Stimulated activated CD8-positive, alpha-beta memory T cell treated with anti-CD3 and anti-CD28 coated beads, Interleukin-4, amount 100 ng/mL, for 24 hours (primary cell): ENCODE data around the gene TAF1B.
A peak's percentile ranks its signal among the peaks of the same experiment; 100 is the strongest.
"Not testable (repeated sequence)": the region's sequence is repeated elsewhere in the genome, so short reads cannot be mapped to it uniquely, and the experiment has no call there.

Source experiments
- DNase-seq: peaks from one replicate; pipeline ENCODE4 v3.0.0-alpha.2; 2020; ENCODE audit warnings: low read depth

The TAF1B gene

GRCh38 chr2:9884436-9884835 lies 41.2 kb downstream of the TAF1B start:
- DNase-seq = no peak

- no peak for DNase-seq
Observed at GRCh38 chr2:9885036-9885684, 41.9 kb downstream of the TAF1B start.

DNA sequence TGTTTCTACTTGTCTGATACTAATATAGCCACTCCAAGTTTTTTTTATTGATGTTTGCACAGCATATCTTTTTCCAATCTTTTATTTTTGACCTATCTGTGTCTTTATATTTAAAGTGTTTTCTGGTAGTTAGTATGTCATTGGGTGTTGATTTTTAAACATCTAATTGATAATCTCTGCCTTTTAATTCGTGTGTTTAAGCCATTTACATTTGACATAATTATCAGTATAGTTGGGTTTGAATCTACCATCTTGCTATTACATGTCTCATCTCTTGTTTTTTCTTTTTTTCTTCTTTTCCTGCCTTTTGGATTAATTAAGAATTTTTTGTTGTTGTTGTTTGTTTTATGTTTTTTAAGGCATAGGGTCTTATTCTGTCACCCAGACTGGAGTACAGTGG lies 44.2 kb downstream of the TAF1B start:
- DNase-seq = no peak

GRCh38 chr2:9889812-9890261 lies 46.6 kb downstream of the TAF1B start:
- no peak for DNase-seq

GRCh38 chr2:9892236-9892635 lies 49.0 kb downstream of the TAF1B start:
- DNase-seq = no peak

- DNase-seq = no peak
Observed at GRCh38 chr2:9895669-9896590, 52.7 kb downstream of the TAF1B start.

GRCh38 chr2:9897331-9897737 lies 54.1 kb downstream of the TAF1B start:
- DNase-seq = peak; percentile 39

DNA sequence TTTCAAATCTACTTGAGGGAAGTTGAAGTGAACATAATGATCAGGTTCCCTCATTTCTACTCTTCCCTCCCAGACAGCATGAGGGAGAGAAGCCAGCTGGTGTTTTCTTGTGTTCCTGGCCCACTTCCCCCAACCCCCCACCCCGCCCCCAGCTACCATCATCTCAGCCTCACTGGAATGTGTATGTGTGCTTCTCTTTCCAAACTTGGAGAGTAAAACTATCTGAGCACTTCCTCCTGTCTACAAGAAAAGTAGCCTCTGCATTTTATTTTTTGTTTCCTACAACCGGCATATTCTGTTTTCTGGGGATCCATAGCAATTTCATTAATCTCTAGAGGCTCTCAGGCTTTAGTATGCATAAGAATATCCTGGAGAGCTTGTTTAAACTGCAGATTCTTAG lies 54.6 kb downstream of the TAF1B start:
- DNase-seq = no peak

DNA sequence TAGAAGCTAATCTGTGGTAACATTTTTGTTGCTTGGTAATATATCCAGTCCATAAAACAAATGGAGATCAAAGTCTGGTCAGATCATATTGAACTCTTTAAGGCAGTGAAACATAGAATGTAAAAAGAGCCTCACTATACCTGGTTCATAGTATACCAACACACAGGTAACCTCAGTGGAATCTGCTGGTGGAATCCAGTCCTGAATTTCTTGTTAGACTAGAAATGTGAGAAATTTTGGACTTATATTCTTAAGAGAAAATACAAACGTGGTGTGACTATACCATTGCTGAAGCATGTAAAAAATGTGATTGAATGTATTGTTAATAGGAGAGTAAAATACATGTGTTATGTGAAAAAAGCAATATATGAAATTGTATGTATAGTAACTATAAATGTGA lies 62.1 kb downstream of the TAF1B start:
- DNase-seq = no peak

GRCh38 chr2:9907402-9907801 lies 64.1 kb downstream of the TAF1B start:
- DNase-seq = no peak

DNA sequence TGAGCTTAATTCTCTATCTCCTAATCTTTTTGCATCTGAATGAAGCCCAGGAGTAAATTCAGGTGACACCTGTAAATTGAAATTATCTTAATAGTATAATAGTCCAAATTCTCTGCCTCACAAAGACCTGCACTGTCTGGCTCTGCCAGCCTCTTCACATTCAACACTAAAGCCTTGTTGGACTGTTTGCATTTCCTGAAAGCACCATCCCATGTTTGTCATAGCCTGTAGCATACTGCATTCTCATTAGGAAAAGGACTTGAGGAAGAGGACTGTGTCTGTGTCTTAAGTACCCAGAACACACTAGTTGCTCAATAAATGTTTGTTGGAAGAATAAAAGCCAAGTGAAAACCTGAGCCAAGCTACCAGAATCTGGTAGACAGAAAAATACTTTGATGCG lies 65.4 kb downstream of the TAF1B start:
- DNase-seq = no peak

DNA sequence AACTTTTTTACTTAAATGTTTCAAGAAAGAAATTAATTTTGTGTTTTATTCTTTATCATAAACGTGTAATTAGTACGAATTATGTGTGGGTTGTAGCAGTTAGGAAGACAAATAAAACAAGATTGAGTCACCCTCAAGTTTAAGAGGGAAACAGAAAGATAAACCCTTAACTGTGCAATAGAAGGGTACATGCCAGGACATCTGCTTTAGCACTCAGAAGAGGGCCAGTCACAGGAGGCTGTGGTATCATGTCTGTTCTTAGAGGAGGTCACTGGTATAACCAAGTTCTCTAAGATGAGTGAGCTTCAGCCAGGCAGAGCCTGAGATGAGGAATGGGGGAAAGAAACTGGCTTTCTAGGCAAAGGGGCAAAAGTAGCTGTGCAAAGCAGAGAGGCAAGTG lies 65.8 kb downstream of the TAF1B start:
- no peak for DNase-seq

DNA sequence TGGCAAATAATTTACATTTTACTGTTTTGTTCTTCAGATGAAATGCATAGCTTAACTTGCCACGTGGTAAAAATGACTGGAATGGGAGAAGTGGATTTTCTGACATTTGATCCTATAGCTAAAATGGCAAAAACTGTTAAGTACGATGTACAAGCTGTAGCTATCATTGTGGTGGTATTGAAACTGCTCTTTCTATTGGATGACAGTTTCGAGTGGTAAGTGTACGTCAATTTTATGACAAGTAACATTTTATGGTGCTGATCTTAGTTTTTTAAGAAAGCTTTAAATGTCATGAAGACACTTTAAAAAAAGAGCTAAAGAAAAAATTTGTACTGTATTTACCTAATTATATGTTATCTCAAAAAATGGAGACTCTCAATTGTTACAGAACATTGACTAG lies 67.4 kb downstream of the TAF1B start:
- no peak for DNase-seq

DNA sequence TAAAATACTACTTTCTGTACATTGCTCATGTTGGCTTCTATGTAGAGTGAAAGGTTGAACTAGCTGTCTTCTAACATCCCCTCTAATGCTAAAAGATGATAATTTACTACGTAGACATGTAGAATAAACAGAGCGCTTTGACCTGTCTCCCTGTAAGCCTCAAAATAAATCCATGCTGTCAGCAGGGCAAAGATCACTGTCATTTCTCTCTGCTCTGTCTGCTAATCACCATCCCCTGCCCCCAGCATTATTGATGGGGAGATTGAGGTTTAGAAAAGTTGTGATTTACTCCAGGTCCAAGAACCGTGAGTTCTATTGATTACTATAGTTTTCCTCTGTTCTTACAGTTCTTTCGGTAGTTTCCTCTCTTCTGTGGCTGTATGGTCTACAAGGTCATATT lies 69.2 kb downstream of the TAF1B start:
- DNase-seq = no peak

DNA sequence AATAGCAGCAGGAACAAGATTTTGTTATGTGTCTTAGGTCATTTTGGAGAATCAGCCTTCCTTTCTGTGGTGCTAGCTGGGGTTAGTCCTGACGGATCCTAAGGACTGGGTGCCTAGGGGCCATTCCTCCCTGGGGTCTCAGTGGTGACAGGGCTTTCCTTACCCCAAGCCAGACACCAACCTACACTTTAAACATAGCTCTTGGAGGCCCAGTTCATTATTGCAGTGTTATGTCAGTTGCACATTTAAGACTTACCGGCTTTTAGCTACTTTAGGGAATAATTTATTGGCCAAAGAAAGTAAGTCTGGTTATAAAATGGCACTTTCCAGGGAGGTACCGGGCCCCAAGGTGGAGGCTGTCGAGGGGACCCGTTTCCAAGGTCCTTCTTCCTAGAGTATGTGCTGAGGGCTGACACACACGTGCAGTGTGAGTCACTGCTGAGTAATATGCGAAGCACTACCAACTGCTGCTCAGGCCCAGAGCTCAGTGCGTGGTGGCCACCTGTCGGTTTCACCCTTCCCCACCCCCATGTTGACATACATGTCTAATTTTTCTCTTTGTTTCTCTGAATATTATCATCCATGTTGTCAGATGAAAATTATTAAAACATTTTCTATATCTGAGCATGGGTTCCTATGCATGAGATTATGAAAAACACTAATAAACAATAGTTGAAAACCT lies 71.3 kb downstream of the TAF1B start:
- DNase-seq = peak; percentile 28

- DNase-seq = no peak
Observed at GRCh38 chr2:9918275-9918674, 75.0 kb downstream of the TAF1B start.

DNA sequence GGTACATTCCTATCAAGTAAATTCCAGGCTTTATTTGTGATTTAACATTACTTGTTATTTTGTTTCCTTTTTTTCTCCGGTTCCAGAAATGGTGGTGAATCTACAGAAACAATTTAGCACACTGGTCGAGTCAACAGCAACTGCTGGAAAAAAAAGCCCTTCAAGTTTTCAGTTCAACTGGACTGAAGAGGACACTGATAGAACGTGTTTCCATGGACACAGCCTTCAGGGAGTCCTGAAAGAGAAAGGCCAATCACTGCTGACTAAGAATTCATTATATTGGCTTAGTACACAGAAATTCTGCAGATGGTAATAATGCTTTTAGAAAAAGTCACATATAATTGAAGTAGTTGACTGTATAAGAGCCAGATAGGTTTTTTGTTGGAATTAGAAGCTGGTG lies 76.2 kb downstream of the TAF1B start:
- DNase-seq = no peak

DNA sequence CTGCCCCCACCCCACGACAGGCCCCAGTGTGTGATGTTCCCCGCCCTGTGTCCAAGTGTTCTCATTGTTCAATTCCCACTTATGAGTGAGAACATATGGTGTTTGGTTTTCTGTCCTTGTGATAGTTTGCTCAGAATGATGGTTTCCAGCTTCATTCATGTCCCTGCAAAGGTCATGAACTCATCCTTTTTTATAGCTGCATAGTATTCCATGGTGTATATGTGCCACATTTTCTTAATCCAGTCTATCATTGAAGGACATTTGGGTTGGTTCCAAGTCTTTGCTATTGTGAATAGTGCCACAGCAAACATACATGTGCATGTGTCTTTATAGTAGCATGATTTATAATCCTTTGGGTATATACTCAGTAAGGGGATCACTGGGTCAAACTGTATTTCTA lies 83.7 kb downstream of the TAF1B start:
- DNase-seq = not testable (repeated sequence)

DNA sequence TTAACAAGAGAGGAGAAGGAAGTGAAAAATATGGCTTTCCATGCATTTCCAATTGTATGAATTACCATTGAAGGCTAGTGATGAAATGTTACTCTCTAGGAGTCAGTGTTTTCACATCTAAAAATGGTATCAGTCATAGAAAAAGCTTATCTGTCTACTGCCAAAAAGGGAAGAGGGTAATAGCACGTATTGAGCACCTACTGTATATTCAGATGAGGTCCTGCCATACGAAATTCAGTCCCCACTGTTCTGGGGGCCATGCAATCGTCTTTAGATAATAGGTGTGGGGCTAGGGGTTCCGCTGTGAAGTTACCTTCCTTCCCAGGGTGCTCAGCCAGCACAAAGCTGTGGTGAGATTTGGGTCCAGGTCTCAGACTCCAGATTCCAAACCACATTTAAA lies 94.0 kb downstream of the TAF1B start:
- DNase-seq = no peak

- no peak for DNase-seq
Observed at GRCh38 chr2:9937968-9938367, 94.7 kb downstream of the TAF1B start.

DNA sequence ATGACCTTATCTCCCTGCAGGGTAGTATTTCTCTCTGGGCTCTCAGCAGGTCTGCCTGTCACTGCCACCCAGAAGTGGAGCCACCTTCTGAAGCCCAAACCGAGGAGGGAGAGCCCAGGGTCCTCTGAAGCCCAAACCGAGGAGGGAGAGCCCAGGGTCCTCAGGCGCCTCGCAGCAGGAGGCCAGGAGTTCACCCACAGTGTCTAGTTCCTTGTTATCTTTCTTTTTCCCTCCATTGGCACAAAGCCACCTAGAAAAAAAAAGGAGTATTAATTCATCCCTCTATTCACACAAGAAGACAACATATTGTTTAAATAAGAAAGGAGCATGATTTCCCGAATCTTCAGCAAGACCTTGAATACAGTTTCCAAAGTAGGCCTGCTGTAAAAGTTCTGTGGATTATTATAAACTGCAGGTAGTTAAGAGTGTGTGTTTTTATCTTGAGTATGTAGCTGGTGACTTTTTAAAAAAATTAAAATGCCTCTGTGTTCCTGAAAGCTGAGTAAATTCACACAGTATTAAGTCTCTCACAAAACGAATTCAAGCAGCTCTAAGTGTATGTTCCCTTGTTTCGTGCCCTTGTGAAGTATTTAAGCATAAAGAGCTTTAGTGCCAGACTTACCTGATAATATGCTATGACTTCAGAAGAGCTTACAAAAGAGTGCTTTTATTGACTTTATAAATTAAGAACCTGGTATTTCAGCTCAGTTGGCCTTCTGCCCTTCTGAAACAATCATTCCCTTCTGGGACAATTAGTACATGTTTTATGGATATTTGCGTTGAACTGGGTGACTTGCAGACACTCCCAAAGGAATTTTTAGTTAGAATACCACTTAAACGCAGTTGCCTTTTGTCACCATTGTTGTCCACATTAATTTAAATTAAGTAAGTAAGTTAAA lies 96.6 kb downstream of the TAF1B start:
- DNase-seq = no peak
